Ovary (tissue), 3 donors: Measurements from ENCODE around the gene DISC1.

ENCODE experiments used
- EP300 ChIP-seq: sonication (generic); formaldehyde crosslinking; IDR thresholded peaks from one replicate; pipeline ENCODE4 v1.6.1; 2017; ENCODE audit warnings: antibody characterized with exemption
- POLR2A ChIP-seq: fragments of 450-650 bp; IDR thresholded peaks from one replicate; pipeline ENCODE4 v1.6.1; 2017; ENCODE audit warnings: antibody characterized with exemption, mild to moderate bottlenecking, moderate library complexity
- TF ChIP-seq, protein P1 (sequence below), 3 donors: fragments of 450-650 bp in 2 of 3; fragments of 200-600 bp in 1 of 3; IDR thresholded peaks; one replicate each; pipeline versions ENCODE4 v1.5.1 to v1.8.0; 2016 to 2022; ENCODE audit warnings: antibody characterized with exemption in 3 of 3, mild to moderate bottlenecking in 1 of 3
- donor health status: DM: no; HTN: no; CAD: no.

DNA sequence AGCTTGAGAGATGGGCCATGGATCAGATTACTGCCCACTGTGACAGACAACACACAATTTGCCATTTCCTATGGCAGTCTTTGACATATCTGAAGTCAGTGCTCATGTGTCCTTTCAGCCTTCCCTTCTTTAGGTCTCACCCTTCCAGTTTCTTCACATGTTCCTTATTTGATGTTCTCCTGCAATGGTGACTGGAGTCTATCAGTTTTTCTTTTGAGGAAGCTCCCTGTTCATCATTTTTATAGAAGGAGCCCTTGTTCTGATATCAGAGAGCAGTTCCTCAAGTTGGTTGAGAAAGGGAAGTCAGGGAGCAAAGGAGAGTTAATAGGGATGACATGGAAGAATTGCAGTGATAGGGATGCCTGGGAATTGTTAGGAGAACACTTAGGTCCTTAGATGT lies 42.2 kb downstream of the DISC1 start:
- TF ChIP-seq, protein P1, sequence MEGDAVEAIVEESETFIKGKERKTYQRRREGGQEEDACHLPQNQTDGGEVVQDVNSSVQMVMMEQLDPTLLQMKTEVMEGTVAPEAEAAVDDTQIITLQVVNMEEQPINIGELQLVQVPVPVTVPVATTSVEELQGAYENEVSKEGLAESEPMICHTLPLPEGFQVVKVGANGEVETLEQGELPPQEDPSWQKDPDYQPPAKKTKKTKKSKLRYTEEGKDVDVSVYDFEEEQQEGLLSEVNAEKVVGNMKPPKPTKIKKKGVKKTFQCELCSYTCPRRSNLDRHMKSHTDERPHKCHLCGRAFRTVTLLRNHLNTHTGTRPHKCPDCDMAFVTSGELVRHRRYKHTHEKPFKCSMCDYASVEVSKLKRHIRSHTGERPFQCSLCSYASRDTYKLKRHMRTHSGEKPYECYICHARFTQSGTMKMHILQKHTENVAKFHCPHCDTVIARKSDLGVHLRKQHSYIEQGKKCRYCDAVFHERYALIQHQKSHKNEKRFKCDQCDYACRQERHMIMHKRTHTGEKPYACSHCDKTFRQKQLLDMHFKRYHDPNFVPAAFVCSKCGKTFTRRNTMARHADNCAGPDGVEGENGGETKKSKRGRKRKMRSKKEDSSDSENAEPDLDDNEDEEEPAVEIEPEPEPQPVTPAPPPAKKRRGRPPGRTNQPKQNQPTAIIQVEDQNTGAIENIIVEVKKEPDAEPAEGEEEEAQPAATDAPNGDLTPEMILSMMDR (IDR thresholded peaks at IDR 0.05): no peak
- TF ChIP-seq EP300 (no peak), POLR2A (no peak)
